Testis (tissue), 3 donors: ENCODE data around the gene ALDH1B1. TPM values are rescaled to one million over a fixed set of nuclear protein-coding genes. Genes with fewer than 3 reads are reported as not detected.

ENCODE experiments used
- DNase-seq: peaks from one replicate; pipeline ENCODE4 v3.0.0-alpha.2; 2019
- H3K27ac ChIP-seq, 2 donors: fragments of 200-600 bp; sonication (generic); one replicate each; pipeline ENCODE4 v1.5.1; 2019
- H3K27me3 ChIP-seq: fragments of 200-600 bp; sonication (generic); one replicate; pipeline ENCODE4 v1.5.1; 2019
- H3K36me3 ChIP-seq: fragments of 200-600 bp; sonication (generic); one replicate; pipeline ENCODE4 v1.5.1; 2017; ENCODE audit warnings: low read depth; ENCODE audit errors: missing control alignments
- H3K4me1 ChIP-seq: fragments of 200-600 bp; sonication (generic); one replicate; pipeline ENCODE4 v1.5.1; 2019
- H3K4me3 ChIP-seq, 2 donors: fragments of 200-600 bp; sonication (generic); one replicate each; pipeline ENCODE4 v1.5.1; 2017 to 2019
- H3K9me3 ChIP-seq: fragments of 200-600 bp; sonication (generic); one replicate; pipeline ENCODE4 v1.5.1; 2017
- POLR2A ChIP-seq: fragments of 450-650 bp; IDR thresholded peaks from one replicate; pipeline ENCODE4 v1.6.1; 2017; ENCODE audit warnings: antibody characterized with exemption, mild to moderate bottlenecking, moderate library complexity
- WGBS, 2 donors: methylation state at CpG; one replicate each; pipeline ENCODE4 v1.1.5; 2018; 5-methylcytosine and 5-hydroxymethylcytosine counted together
- intact Hi-C: fragments of 100-400 bp; cut with DNase I; formaldehyde crosslinking; loops from one replicate; pipeline ENCODE4 v1.15.1; 2023; ENCODE audit warnings: low total_unique reads
- polyA plus RNA-seq: library from polyadenylated mRNA; stranded (reverse); fragments of 350-450 nt; fragmentation: Illumina TruSeq; extraction: RNeasy Lipid Tissue Mini Kit (QIAGEN cat#74804); gene quantifications from one replicate; pipeline ENCODE4 v1.2.3, GENCODE V29; 2014; ENCODE audit warnings: low read depth, low replicate concordance; ENCODE audit not compliant: insufficient read depth
- total RNA-seq, 2 donors: library from RNA; depleted of rRNA; stranded (reverse); fragments of >200 nt; gene quantifications; one replicate each; pipeline ENCODE4 v1.2.3, GENCODE V29; 2016
- TF ChIP-seq, protein P1 (sequence below), 3 experiments: fragments of 450-650 bp in 2 of 3; fragments of 200-600 bp in 1 of 3; sonication (generic) in 1 of 3; IDR thresholded peaks; one replicate each; pipeline ENCODE4 v1.5.1; 2016 to 2019; ENCODE audit warnings: antibody characterized with exemption in 3 of 3, mild to moderate bottlenecking in 2 of 3, moderate library complexity in 1 of 3

Gene ALDH1B1
- total and polyA plus RNA-seq, 3 donors from 2014 or later = 42.2 to 71.7 (median 42.4) TPM

DNA sequence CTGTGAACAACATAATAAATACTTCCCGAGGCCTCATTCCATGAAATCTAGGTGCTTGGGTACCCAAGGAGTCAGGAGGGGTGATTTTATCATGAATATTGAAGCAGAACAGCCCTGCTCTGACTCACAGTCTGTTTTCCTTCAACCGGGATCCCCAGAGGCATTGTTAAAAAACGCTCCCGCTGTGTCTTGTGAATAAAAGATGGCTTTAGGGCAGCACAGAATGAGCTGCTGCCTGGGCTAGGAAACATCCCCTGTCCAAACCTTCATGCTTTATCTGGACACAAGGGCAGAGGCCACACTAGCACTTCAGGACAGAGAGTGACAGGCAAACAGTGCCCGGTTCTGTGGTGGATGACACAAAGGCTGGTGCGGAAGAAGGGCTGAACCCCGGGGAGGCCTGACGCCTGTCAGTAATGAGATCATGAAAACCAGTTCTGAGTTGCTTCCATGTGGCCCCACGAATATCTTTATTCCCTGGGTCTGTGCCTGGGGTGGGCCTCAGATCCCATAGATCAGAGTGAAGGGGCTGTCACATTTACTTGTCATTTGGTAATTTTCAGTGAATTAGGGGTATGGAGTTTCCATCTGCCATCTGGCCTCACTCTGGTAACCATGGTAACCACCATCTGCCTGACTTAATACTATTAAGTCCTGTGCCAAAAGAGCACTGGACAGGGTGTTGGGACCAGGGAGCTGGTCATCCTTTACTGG lies 29.2 kb downstream of the ALDH1B1 start:
- H3K9me3 ChIP-seq = no peaks in the 10 kb centered on the region
- WGBS, 2 donors = 67 to 75% methylated on average over 5 to 9 of the region's 9 CpGs
- H3K4me1 ChIP-seq = no peaks in the 10 kb centered on the region
- TF ChIP-seq, protein P1, sequence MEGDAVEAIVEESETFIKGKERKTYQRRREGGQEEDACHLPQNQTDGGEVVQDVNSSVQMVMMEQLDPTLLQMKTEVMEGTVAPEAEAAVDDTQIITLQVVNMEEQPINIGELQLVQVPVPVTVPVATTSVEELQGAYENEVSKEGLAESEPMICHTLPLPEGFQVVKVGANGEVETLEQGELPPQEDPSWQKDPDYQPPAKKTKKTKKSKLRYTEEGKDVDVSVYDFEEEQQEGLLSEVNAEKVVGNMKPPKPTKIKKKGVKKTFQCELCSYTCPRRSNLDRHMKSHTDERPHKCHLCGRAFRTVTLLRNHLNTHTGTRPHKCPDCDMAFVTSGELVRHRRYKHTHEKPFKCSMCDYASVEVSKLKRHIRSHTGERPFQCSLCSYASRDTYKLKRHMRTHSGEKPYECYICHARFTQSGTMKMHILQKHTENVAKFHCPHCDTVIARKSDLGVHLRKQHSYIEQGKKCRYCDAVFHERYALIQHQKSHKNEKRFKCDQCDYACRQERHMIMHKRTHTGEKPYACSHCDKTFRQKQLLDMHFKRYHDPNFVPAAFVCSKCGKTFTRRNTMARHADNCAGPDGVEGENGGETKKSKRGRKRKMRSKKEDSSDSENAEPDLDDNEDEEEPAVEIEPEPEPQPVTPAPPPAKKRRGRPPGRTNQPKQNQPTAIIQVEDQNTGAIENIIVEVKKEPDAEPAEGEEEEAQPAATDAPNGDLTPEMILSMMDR (IDR thresholded peaks at IDR 0.05) = no peak
- TF ChIP-seq POLR2A = no peak
- H3K27ac ChIP-seq = no peak overlapping the region
- no peaks in the 10 kb centered on the region for H3K27me3 ChIP-seq
- H3K4me3 ChIP-seq = no peak overlapping the region
- no peak for DNase-seq
- H3K36me3 ChIP-seq = no peaks in the 10 kb centered on the region
- intact Hi-C loops = no loop called here

DNA sequence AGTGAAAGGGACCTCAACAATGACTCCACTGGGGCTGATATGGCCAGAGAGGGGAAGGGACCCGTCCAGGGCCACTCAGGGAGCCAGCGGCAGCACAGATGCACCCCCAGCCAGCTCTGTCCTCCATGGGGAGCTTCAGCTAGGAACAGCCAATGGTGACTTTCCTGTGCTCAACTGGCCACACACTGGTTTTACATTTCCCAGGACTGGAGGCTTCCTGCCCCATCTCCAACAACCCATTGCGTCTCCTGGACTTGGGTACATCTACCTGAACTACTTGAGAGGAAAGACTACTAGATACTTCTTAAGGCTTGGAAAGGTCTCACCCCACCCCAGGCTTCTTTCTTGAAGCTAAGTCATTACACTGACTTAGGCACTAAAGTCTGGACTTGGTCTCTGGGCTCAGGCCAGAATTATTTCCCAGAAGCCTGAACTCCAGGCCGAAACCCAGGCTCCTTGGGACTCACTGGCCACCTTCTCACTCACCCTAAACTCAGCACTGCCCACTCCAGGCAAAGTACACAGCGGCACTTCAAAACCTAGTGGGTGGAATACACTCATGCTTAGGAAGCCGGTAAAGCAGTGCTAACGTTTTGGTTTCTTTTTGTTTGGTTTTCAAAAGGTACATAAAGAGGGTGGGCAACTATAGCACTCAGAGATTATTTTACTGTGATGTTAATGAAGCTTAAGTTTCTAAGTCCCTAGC lies 30.2 kb downstream of the ALDH1B1 start:
- Histone ChIP-seq H3K27ac (no peak overlapping the region), H3K27me3 (no peaks in the 10 kb centered on the region), H3K36me3 (no peaks in the 10 kb centered on the region), H3K4me3 (no peak overlapping the region), H3K4me1 (no peaks in the 10 kb centered on the region), H3K9me3 (no peaks in the 10 kb centered on the region)
- no peak for TF ChIP-seq POLR2A
- TF ChIP-seq, protein P1 (IDR thresholded peaks at IDR 0.05) = no peak
- intact Hi-C loops = no loop called here
- no peak for DNase-seq
- WGBS, 2 donors = 68 to 70% methylated on average over 7 of the region's 7 CpGs

- 24 to 27% methylated on average over 9 to 15 of the region's 15 CpGs for WGBS, 2 donors
- Histone ChIP-seq H3K4me1 (no peaks in the 10 kb centered on the region), H3K27me3 (no peaks in the 10 kb centered on the region), H3K27ac (no peak overlapping the region), H3K9me3 (no peaks in the 10 kb centered on the region), H3K4me3 (peak overlapping the region; percentile 52 to 56), H3K36me3 (no peaks in the 10 kb centered on the region)
- intact Hi-C loops = no loop called here
- TF ChIP-seq POLR2A = no peak
- TF ChIP-seq, protein P1 (IDR thresholded peaks at IDR 0.05) = no peak
- no peak for DNase-seq
These were observed 30.9 kb downstream of the ALDH1B1 start for GRCh38 chr9:38423273-38423972.

DNA sequence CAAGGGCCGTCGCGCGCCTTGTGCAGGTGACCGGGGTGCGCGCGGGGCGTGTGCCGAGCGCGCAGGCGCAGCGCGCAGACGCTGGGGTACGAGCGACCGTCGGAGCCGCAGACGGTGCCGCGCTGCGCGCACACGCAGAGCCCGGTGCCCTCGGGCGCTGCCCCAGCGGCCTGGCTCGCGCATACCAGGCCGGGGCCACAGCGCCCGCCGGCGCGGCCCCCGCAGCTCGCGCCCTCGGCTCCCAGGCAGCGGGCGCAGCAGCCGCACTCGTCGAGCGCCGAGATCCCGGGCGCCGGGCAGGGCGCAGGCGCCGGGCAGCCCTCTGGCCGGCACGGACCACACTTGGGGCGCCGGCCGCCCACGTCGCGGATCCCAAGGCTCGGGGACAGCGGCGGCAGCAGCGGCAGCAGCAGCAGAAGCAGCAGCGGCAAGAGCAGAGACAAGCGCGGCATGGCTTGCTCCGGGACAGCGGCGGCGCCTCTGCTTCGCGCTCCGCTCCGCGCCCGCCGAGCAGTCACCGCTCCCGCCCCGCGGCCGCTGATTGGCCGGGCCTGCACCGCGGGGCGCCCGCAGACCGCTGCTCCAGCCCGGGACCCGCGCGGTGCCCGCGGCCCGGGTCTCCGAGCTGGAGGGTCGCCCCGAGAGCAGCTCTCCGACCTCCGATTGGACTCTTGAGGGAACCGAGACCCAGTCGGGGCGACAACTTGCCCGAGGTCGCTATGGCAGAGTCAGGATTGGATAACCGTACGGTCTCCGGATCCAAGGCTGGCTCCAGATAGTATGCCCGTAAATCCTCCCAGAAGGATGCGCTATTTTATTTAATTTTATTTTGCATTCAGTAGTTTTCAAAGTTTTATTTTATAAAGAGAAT lies 31.7 kb downstream of the ALDH1B1 start, which contains the start of gene IGFBPL1:
TSS of gene IGFBPL1 (minus strand) at position 482 of the 871 bp plus-strand sequence. CDS start at position 452, 30 bp downstream.
- TF ChIP-seq, protein P1 (IDR thresholded peaks at IDR 0.05) = no peak
- no peak for TF ChIP-seq POLR2A
- WGBS, 2 donors = 1 to 2% methylated on average over 15 to 66 of the region's 115 CpGs
- Histone ChIP-seq H3K27me3 (no peaks in the 10 kb centered on the region), H3K27ac (peak within 1 kb of the TSS in 1 of 2 donors; percentile 19), H3K9me3 (no peaks in the 10 kb centered on the region), H3K36me3 (no peaks in the 10 kb centered on the region), H3K4me3 (peak within 1 kb of the TSS; percentile 52 to 56), H3K4me1 (no peaks in the 10 kb centered on the region)
- peak; percentile 74 for DNase-seq
- intact Hi-C loops = no loop called here
